GM13976 (cell line): ENCODE data around the gene SKOR1.

ENCODE experiments used
- DNase-seq: peaks from one replicate; pipeline ENCODE4 v3.0.0; 2012; ENCODE audit warnings: low spot score
- CTCF ChIP-seq: IDR thresholded peaks from 2 replicates; pipeline ENCODE4 v1.5.1; 2012; ENCODE audit warnings: borderline replicate concordance, mild to moderate bottlenecking; ENCODE audit not compliant: insufficient read depth; ENCODE audit errors: extremely low read depth, missing control alignments, control extremely low read depth
- in situ Hi-C: fragments of 300-500 bp; cut with MboI; formaldehyde crosslinking; loops from one replicate; pipeline ENCODE4 v1.12.0; 2022; ENCODE audit warnings: low sequenced_read_pairs, mixed read lengths, inconsistent platforms; ENCODE audit not compliant: unreplicated experiment

The SKOR1 gene

GRCh38 chr15:67784090-67784781 is 41.1 kb upstream of the SKOR1 start:
- DNase-seq, result peak; percentile 59
- in situ Hi-C loops, result no loop called here
- no peak for TF ChIP-seq CTCF

- in situ Hi-C loops, result no loop called here
- no peak for TF ChIP-seq CTCF
These were observed 40.4 kb upstream of the SKOR1 start for GRCh38 chr15:67784856-67785430.

GRCh38 chr15:67785431-67785830 is 39.9 kb upstream of the SKOR1 start:
- DNase-seq, result no peak
- in situ Hi-C loops, result no loop called here
- TF ChIP-seq CTCF, result no peak

More at GRCh38 chr15:67784856-67785430, 40.4 kb upstream of the SKOR1 start:
- no peak for DNase-seq

- no peak for TF ChIP-seq CTCF
- in situ Hi-C loops, result no loop called here
- DNase-seq, result no peak
These were observed 38.7 kb upstream of the SKOR1 start for GRCh38 chr15:67786646-67787045.

GRCh38 chr15:67788986-67789385 is 36.3 kb upstream of the SKOR1 start:
- no peak for DNase-seq
- in situ Hi-C loops, result no loop called here
- no peak for TF ChIP-seq CTCF

- in situ Hi-C loops, result no loop called here
- TF ChIP-seq CTCF, result no peak
These were observed 34.5 kb upstream of the SKOR1 start for GRCh38 chr15:67790610-67791319.

More at GRCh38 chr15:67790610-67791319, 34.5 kb upstream of the SKOR1 start:
- DNase-seq, result no peak
